ENCODE measurements around the gene IKZF4.
A peak's percentile ranks its signal among the peaks of the same experiment; 100 is the strongest.

DNA sequence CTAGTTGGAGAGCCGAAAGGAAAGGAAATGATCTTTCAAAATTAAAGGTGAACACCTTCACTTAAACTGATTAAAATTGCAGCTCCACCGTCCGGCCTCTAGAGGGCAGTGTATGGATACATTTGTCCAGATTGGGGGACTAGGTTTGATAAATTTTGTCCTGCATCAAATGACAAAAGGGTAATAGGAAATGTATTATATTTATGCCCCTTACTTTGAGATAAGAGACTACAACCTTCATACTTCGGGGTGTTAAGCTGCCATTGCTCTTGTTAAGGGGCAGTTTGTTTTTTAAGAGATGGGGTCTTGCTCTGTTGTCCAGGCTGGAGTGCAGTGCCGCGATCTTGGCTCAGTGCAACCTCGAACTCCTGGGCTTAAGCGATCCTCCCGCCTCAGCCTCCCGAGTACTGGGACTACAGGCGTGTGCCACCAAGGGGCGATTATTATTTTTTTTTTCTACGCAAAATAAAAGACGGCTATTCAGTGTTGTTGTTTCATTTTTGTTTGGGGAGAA, 24.6 kb upstream of the IKZF4 start:
- TF ChIP-seq SRF (IDR thresholded peaks at IDR 0.05; ENCODE audit: low read depth): no peak
- TF ChIP-seq ZFX (IDR thresholded peaks at IDR 0.05): no peak
- TF ChIP-seq, protein P1, sequence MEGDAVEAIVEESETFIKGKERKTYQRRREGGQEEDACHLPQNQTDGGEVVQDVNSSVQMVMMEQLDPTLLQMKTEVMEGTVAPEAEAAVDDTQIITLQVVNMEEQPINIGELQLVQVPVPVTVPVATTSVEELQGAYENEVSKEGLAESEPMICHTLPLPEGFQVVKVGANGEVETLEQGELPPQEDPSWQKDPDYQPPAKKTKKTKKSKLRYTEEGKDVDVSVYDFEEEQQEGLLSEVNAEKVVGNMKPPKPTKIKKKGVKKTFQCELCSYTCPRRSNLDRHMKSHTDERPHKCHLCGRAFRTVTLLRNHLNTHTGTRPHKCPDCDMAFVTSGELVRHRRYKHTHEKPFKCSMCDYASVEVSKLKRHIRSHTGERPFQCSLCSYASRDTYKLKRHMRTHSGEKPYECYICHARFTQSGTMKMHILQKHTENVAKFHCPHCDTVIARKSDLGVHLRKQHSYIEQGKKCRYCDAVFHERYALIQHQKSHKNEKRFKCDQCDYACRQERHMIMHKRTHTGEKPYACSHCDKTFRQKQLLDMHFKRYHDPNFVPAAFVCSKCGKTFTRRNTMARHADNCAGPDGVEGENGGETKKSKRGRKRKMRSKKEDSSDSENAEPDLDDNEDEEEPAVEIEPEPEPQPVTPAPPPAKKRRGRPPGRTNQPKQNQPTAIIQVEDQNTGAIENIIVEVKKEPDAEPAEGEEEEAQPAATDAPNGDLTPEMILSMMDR (IDR thresholded peaks at IDR 0.05 in 2 of 3, conservative IDR thresholded peaks at IDR 0.05 in 1 of 3; ENCODE audit: borderline replicate concordance in 1 of 3, insufficient read depth in 1 of 3, low read depth in 2 of 3, low read length in 2 of 3): peak; percentile 73 to 94 (median 84)
- TF ChIP-seq TCF7L2 (IDR thresholded peaks at IDR 0.05; ENCODE audit: borderline replicate concordance, extremely low read depth, insufficient read depth, insufficient read length): no peak
- TF ChIP-seq, protein P2, sequence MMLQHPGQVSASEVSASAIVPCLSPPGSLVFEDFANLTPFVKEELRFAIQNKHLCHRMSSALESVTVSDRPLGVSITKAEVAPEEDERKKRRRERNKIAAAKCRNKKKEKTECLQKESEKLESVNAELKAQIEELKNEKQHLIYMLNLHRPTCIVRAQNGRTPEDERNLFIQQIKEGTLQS (IDR thresholded peaks at IDR 0.05): no peak
- TF ChIP-seq, protein P3, sequence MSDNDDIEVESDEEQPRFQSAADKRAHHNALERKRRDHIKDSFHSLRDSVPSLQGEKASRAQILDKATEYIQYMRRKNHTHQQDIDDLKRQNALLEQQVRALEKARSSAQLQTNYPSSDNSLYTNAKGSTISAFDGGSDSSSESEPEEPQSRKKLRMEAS (IDR thresholded peaks at IDR 0.05): no peak
- TF ChIP-seq EZH2 (IDR thresholded peaks at IDR 0.05): no peak
- no peak for TF ChIP-seq POLR2AphosphoS5 (IDR thresholded peaks at IDR 0.05; ENCODE audit: low read depth, low read length)

Data from HCT116 (cell line).